HEK293T (cell line): ENCODE results near the gene GFPT2.
"Not testable (repeated sequence)": the region's sequence is repeated elsewhere in the genome, so short reads cannot be mapped to it uniquely, and the experiment has no call there.

Experiments used
- CTCF ChIA-PET: fragments of 350-600 bp; formaldehyde crosslinking; extraction: SDS; loops from one replicate; lab custom pipeline; 2021; ENCODE audit warnings: antibody characterized with exemption, inconsistent platforms; lab: Yijun Ruan, JAX
- POLR2A ChIA-PET: fragments of 350-600 bp; formaldehyde crosslinking; extraction: SDS; loops from one replicate; lab custom pipeline; 2020; ENCODE audit warnings: antibody characterized with exemption, inconsistent platforms; lab: Yijun Ruan, JAX
- DNase-seq: peaks from one replicate; pipeline ENCODE4 v3.0.0; 2012; ENCODE audit warnings: mixed read lengths; ENCODE audit errors: extremely low spot score
- ARNT ChIP-seq: fragments of 450-650 bp; IDR thresholded peaks from 2 replicates; pipeline ENCODE4 v1.6.1; 2017; ENCODE audit warnings: mild to moderate bottlenecking
- BHLHE40 ChIP-seq: fragments of 450-650 bp; IDR thresholded peaks from 2 replicates; pipeline ENCODE4 v1.6.1; 2016; ENCODE audit warnings: mild to moderate bottlenecking, moderate library complexity, borderline replicate concordance
- CTBP1 ChIP-seq: fragments of 450-650 bp; IDR thresholded peaks from 2 replicates; pipeline ENCODE4 v1.6.1; 2016; ENCODE audit warnings: borderline replicate concordance
- ELF4 ChIP-seq: fragments of 450-650 bp; IDR thresholded peaks from 2 replicates; pipeline ENCODE4 v1.6.1; 2017; ENCODE audit warnings: antibody characterized with exemption
- FOXA1 ChIP-seq: fragments of 450-650 bp; IDR thresholded peaks from 2 replicates; pipeline ENCODE4 v1.6.1; 2016; ENCODE audit warnings: mild to moderate bottlenecking
- FOXK2 ChIP-seq: fragments of 450-650 bp; IDR thresholded peaks from 2 replicates; pipeline ENCODE4 v1.6.1; 2016; ENCODE audit warnings: mild to moderate bottlenecking
- FOXM1 ChIP-seq: fragments of 450-650 bp; IDR thresholded peaks from 2 replicates; pipeline ENCODE4 v1.6.1; 2017; ENCODE audit warnings: mild to moderate bottlenecking, borderline replicate concordance
- HDGF ChIP-seq: fragments of 450-650 bp; IDR thresholded peaks from 2 replicates; pipeline ENCODE4 v1.6.1; 2017; ENCODE audit warnings: antibody characterized with exemption, borderline replicate concordance
- L3MBTL2 ChIP-seq: fragments of 450-650 bp; conservative IDR thresholded peaks from 2 replicates; pipeline ENCODE4 v1.6.1; 2016; ENCODE audit warnings: mild to moderate bottlenecking
- LEF1 ChIP-seq: fragments of 450-650 bp; IDR thresholded peaks from 2 replicates; pipeline ENCODE4 v1.6.1; 2017; ENCODE audit warnings: mild to moderate bottlenecking, borderline replicate concordance
- NFRKB ChIP-seq: fragments of 450-650 bp; IDR thresholded peaks from 2 replicates; pipeline ENCODE4 v1.6.1; 2016; ENCODE audit warnings: mild to moderate bottlenecking, moderate library complexity
- SP1 ChIP-seq: fragments of 450-650 bp; IDR thresholded peaks from 2 replicates; pipeline ENCODE4 v1.6.1; 2017
- SUZ12 ChIP-seq: fragments of 450-650 bp; IDR thresholded peaks from 2 replicates; pipeline ENCODE4 v1.6.1; 2016; ENCODE audit warnings: mild to moderate bottlenecking
- TARDBP ChIP-seq: fragments of 450-650 bp; IDR thresholded peaks from 2 replicates; pipeline ENCODE4 v1.6.1; 2016
- ZNF384 ChIP-seq: fragments of 450-650 bp; IDR thresholded peaks from 2 replicates; pipeline ENCODE4 v1.6.1; 2016
- TF ChIP-seq, protein P1 (sequence below): fragments of 450-650 bp; IDR thresholded peaks from 2 replicates; pipeline ENCODE4 v1.6.1; 2016

The GFPT2 gene

DNA sequence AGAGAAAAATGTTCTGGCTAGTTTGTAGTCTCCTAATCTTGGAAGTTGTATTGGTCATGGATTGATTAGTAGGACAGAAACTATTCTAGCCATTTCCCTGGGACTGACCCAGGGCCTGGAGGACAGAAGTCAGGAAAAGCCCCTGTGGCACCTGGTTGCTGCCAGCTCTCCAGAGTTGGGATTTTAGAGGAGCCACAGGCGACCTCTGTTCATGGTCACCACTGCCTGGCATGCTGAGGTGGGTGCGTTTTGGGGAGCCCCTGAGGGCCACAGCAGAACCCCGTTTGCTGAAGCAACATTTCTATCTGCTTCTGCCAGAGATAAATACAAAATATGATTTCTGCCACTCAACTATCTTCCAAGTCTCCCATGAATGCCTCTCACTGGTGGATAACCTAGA, 53.6 kb downstream of the GFPT2 start:
- no peak for TF ChIP-seq LEF1
- TF ChIP-seq CTBP1 = no peak
- no peak for TF ChIP-seq BHLHE40
- TF ChIP-seq FOXA1 = no peak
- TF ChIP-seq NFRKB = no peak
- no peak for TF ChIP-seq ZNF384
- no peak for TF ChIP-seq TARDBP
- ChIA-PET POLR2A (no interaction called here), CTCF (no interaction called here)
- DNase-seq = no peak

DNA sequence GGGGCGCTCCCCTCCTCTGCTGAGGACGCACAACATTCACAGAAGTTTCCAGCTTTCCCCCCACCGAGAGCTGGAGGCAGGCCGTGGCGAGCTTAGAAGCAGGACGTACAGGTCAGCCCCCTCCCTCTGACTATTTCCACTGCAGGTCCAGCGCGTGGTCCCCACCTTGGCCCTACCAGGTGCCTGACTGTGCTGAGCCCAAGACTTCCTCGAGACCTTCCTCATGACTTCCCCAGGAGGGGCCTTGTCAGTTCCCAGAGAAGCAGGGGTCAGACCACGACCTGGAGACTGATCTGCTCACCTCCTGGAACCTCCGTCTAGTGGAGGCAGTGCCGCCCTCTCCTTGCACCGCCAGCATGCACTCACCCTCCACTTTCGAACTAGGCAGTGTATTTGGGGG, 54.1 kb downstream of the GFPT2 start:
- POLR2A ChIA-PET, CTCF ChIA-PET: not testable (repeated sequence)

DNA sequence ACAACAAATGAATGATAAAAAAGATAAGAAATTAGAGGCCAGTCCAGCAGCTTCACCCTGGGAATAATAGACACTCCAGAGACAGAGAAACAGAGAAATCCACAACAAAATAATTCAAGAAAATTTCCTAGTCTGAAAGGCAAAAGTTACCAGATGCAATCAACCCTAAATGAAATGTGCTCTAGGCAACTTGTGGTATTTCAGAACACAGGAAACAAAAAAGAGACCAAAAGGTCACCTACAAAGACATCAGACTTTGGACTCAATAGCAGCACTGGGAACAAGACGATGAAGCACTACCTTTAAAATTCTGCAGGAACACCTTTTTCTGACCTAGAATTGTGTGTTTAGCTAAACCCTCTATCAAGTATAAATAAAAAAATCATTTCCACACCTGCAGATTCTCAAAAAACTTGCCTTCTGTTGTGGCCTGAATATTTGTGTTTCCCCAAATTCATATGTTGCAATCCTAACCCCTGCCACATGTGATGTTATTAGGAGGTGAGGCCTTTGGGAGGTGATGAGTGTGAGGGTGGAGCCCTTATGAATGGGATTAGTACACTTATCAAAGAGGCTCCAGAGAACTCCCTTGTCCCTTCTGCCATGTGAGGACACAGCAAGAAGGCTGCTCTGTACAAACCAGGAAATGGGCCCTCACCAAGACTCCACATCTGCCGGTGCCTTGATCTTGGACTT, 55.4 kb downstream of the GFPT2 start:
- TF ChIP-seq ZNF384 (no peak), FOXK2 (no peak), ARNT (no peak), LEF1 (no peak), CTBP1 (no peak), NFRKB (no peak), SUZ12 (no peak), BHLHE40 (no peak), L3MBTL2 (no peak), FOXM1 (no peak), SP1 (no peak)
- CTCF ChIA-PET = no interaction called here
- POLR2A ChIA-PET = no interaction called here
- no peak for DNase-seq

More for the DNA sequence above, 54.1 kb downstream of the GFPT2 start:
- not testable (repeated sequence) for DNase-seq

DNA sequence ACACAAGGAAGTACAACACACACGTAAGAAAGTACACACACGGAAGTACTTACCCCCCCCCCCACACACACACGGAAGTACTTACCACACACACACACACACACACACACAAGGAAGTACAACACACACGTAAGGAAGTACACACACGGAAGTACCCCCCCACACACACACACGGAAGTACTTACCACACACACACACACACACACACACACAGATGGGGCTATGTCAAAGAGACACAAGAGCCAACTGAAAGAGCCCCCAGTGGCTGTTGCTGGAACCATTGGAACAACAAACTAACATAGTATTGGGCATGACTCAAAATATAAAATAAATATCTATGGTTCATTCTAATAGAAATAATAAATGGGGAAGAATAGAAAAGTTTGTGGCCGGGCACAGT, 56.4 kb downstream of the GFPT2 start:
- DNase-seq = no peak
- TF ChIP-seq TARDBP (no peak), BHLHE40 (no peak)
- CTCF ChIA-PET = interaction anchor here (1.2 to 2.9 kb wide), 2 partner anchors 19 to 32 kb away, joined by 3 to 10 read pairs; no protein-coding TSS in a partner anchor
- POLR2A ChIA-PET = no interaction called here

DNA sequence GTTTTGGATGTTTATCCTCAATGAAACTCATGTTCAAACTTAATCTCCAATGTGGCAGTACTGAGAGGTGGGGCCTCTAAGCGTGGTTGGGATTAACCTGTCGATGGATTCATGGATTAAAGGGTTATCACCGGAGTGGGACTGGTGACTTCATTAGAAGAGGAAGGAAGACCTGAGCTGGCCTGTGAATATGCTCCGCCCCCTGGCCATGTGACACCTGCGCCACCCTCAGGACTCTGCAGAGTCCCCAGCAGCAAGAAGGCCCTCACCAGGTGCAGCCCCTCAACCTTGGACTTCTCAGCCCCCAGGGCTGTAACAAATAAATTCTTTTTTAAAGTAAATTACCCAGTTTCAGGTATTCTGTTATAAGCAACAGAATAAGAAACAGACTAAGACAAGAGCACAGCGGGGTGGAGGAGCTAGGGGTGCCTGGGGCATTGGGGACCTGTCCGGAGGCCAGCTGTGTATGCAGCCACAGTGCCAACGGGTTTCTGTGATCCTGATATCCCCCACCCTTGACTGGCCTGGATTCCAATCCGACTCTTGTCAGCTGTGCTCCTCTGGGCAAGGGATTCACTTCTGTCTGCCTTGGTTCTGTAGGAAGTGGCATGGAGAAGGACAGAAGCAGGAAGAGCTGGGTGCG, 58.1 kb downstream of the GFPT2 start:
- ChIA-PET POLR2A (interaction anchor here (1.3 to 2.3 kb wide), 3 partner anchors 9 to 21 kb away, joined by 4 to 6 read pairs (median 4); no protein-coding TSS in a partner anchor), CTCF (interaction anchor here (1.1 to 2.9 kb wide), 5 partner anchors 9 to 190 kb away, joined by 3 to 21 read pairs (median 5); no protein-coding TSS in a partner anchor)
- DNase-seq = no peak
- no peak for TF ChIP-seq FOXA1
- no peak for TF ChIP-seq SP1
- TF ChIP-seq ZNF384 = no peak

DNA sequence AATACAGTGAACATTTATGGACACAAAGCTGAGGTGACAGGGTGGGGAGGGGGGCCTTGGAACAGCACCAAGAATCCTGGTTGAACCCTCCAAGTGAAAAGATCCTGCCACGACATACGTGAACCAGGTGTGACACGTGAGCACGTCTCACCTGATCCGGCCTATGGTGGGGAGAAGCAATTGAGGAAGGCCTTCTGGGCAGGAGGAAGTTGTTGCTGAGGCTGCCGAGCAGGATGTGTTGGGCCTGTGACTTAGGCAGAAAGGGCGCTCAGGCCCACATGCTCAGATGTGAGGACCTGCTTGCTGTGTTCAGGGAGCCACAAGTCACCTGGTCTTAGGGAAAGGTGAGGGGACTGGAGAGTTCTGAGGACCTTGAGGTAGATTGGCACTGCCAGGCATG, 58.7 kb downstream of the GFPT2 start:
- CTCF ChIA-PET = interaction anchor here (1.1 to 2.9 kb wide), 7 partner anchors 9 to 190 kb away, joined by 3 to 21 read pairs (median 7); no protein-coding TSS in a partner anchor
- DNase-seq = no peak
- TF ChIP-seq LEF1 = no peak
- TF ChIP-seq FOXK2 = no peak
- POLR2A ChIA-PET = interaction anchor here (0.6 to 2.3 kb wide), 4 partner anchors 10 to 45 kb away, joined by 3 to 6 read pairs (median 4); no protein-coding TSS in a partner anchor

DNA sequence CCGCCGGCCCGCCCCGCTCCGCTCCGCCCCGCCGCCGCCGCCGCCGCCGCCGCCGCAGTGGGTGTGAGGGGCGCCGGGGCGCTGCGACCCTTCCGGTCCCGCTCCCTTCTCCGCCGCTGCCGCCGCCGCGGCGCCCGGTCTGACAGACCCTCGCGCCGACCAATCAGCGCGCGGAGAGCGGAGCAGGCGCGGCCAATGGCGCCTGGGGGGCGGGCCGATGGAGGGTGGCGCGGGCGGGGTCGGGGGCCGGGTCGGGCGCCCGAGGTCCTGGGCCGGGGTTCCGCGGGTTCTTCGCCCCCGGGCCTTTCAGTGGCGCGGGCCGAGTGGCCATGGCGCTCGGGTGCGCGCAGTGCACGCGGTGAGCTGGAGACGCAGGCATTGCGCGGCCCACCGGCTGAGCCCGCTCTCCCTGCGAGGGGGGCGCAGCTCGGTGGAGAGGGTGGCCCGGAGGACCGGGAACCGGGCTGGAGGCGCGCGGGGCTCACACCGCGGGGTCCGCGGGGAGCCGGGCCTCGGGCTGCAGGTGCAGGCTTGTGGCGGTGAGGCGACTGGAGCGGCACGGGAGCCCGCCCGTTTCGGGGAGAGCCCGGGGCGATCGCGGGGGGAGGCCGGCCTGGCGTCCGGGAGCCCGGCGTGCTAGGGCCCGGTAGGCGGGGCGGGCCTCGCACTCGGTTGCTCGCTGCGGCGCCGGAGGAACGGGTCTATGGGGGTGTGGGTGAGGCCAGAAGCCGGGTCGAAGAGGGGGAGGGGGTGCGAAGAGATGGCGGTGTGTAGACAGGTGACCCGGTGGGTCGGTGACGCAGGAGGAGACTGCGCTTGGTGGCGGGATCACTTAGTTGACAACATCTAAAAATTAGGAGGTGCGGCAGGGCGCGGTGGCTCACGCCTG, 60.9 kb downstream of the GFPT2 start, which contains the start of gene MAPK9:
Gene MAPK9 (minus strand): TSS at position 141 of the 889 bp plus-strand sequence. CDS start 11,522 bp downstream, outside the sequence.
- CTCF ChIA-PET = interaction anchor here (0.9 to 2.9 kb wide), 5 partner anchors 22 to 223 kb away, joined by 3 to 21 read pairs (median 12); no protein-coding TSS in a partner anchor
- TF ChIP-seq FOXM1 (peak; percentile 46; the same call in 1 of the 2 replicates), FOXA1 (no peak)
- TF ChIP-seq, protein P1, sequence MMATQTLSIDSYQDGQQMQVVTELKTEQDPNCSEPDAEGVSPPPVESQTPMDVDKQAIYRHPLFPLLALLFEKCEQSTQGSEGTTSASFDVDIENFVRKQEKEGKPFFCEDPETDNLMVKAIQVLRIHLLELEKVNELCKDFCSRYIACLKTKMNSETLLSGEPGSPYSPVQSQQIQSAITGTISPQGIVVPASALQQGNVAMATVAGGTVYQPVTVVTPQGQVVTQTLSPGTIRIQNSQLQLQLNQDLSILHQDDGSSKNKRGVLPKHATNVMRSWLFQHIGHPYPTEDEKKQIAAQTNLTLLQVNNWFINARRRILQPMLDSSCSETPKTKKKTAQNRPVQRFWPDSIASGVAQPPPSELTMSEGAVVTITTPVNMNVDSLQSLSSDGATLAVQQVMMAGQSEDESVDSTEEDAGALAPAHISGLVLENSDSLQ = peak; percentile 95
- POLR2A ChIA-PET = interaction anchor here (1.0 to 2.3 kb wide), 3 partner anchors 10 to 179 kb away, joined by 3 to 6 read pairs (median 4); no protein-coding TSS in a partner anchor
- peak; percentile 97 for DNase-seq

DNA sequence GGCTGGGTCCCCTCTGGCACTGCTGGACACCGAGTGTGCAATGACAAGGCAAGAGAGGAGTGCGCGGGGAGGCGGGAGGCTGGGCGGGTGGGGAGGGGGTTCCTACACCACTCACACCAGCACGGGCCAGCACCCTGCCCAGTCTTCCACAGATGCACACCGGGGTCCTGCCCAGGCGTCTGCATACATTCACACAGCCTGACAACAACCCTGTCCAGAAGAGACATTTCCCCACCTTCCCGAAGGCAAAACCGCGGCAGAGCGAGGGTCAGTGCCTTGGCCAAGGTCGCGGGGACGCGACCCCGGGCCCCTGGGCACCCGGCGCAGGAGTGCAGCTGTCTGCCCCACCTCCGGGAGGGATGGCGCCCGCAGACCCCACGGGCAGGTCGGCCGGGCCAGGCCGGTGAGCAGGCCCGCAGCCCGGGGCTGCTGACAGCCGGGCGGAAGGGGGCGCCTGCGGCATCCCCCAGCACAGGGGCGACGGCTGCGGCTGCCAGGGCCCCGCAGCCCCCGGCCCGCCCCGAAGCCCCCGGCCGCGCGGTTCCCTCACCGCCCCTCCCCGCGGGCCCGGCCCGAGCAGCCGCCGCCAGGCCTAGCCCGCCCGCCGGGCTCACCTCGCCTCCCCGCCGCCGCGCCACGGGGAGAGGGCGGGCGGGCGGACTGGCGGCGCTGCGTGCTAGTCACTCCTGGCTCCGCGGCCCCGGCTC, 61.7 kb downstream of the GFPT2 start:
- peak; percentile 65 for DNase-seq
- TF ChIP-seq FOXM1 (no peak), BHLHE40 (no peak), TARDBP (no peak), FOXK2 (no peak), SUZ12 (no peak), HDGF (no peak), ZNF384 (no peak), CTBP1 (no peak), SP1 (no peak), L3MBTL2 (no peak), ELF4 (no peak), LEF1 (no peak), FOXA1 (no peak), NFRKB (no peak), ARNT (no peak)
- TF ChIP-seq, protein P1 = no peak
- ChIA-PET CTCF (interaction anchor here (1.2 to 1.9 kb wide), 3 partner anchors 12 to 38 kb away, joined by 4 to 12 read pairs (median 8); no protein-coding TSS in a partner anchor), POLR2A (interaction anchor here (1.4 to 1.6 kb wide), 2 partner anchors 10 to 37 kb away, joined by 5 to 8 read pairs; no protein-coding TSS in a partner anchor)
